NCI-H2107 (cell line): ENCODE results near the gene ZNF837.
"Not testable (repeated sequence)": the region's sequence is repeated elsewhere in the genome, so short reads cannot be mapped to it uniquely, and the experiment has no call there.

Experiments
- DNase-seq: peaks from one replicate; lab custom pipeline; 2025; lab: John Stamatoyannopoulos, UW

The ZNF837 gene

DNA sequence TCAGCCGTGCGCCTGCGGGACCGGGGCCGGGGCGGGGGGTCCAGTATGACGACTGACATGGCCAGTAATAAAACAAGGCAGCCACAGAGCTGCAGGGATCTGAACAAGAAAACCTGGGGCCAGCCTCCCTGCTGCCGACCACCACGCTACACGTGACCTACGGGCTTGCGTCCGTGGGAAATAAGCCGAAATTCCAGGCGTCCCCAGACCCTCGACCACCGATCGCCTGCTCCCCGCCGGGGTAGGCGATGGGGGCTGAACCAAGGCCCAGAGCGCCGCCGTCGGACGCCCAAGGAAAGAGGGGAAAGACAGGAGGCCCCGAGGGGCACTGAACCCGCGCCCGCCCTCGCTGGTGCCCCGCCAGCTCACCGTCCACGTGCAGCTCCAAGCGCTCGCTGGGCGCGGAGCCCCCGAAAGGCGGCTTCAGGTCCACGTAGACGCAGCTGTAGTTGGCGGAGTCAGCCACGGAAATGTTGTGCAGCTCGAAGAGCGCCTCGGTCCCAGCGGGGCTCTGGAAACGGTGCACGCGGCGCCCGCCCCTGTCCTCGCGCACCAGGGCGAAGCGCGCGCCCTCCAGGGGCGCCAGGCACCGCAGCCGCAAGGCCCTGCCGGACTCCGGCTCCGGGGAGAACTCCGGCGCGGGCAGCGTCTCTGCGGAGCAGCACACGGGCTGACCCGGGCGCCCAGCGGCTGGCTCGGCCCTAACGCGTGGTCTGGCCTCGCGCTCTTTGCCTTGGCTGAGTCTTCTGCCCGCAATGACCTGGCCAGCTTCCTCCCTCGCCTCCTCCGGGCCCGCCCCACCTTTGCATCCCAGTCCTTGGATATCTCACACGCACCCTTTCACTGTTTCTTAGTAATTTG, 30.6 kb downstream of the ZNF837 start:
- no peak for DNase-seq

- DNase-seq = no peak
These were observed 31.2 kb downstream of the ZNF837 start for GRCh38 chr19:58349590-58349989.

GRCh38 chr19:58348080-58348479, 32.8 kb downstream of the ZNF837 start:
- DNase-seq = not testable (repeated sequence)

- peak; percentile 32 for DNase-seq
These were observed 33.6 kb downstream of the ZNF837 start for GRCh38 chr19:58346961-58347929.

DNA sequence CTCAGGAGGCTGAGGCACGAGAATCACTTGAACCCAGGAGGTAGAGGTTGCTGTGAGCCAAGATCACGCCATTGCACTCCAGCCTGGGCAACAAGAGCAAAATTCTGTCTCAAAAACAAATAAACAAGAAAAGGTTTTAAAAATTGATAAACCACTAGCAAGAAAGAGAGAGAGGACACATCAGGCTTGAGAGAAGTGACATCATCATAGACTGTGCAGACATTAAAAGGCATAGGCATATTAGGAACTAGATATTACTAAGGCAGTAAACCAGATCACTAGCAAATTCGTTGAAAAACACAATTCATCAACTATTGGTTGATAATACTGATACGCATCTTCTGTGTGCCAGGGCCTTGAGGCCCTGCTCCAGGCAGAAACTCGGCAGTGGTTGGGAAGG, 35.3 kb downstream of the ZNF837 start:
- DNase-seq = no peak

DNA sequence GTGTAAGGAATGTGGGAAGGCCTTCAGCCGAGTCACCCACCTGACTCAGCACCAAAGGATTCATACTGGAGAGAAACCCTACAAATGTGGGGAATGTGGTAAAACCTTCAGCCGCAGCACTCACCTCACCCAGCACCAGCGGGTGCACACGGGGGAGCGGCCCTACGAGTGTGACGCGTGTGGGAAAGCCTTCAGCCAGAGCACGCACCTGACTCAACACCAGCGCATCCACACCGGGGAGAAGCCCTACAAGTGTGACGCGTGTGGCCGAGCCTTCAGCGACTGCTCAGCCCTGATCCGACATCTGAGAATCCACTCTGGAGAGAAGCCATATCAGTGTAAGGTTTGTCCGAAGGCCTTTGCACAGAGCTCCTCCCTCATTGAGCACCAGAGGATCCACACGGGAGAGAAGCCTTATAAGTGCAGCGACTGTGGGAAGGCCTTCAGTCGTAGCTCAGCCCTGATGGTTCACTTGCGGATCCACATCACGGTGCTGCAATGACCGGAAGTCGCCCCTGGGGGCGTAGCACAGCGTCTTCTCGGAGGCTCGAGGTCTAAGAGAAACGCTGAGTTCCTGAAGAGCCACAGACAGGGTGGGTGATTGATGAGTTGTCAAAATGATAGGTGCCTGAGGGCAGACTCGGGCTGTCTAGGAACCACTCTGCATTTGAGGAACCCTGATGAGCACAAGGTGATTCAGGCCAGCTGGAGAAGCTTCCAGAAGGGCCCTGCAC, 41.8 kb downstream of the ZNF837 start:
- DNase-seq = no peak

DNA sequence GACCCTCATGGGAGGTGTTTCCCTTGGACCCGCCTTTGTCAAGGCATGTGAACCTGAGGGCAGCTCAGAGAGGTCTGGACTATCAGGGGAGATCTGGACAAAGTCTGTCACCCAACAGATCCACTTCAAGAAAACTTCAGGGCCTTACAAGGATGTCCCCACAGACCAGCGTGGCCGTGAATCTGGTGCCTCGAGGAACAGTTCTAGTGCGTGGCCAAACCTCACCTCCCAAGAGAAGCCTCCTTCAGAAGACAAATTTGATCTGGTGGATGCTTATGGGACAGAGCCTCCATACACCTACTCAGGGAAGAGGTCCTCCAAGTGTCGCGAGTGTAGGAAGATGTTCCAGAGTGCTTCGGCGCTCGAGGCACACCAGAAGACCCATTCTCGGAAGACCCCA, 42.5 kb downstream of the ZNF837 start:
- DNase-seq = no peak

- no peak for DNase-seq
These were observed 44.0 kb downstream of the ZNF837 start for GRCh38 chr19:58336820-58337219.

- DNase-seq = no peak
These were observed 44.6 kb downstream of the ZNF837 start for GRCh38 chr19:58336216-58336615.

GRCh38 chr19:58335630-58336029, 45.2 kb downstream of the ZNF837 start:
- DNase-seq = no peak

DNA sequence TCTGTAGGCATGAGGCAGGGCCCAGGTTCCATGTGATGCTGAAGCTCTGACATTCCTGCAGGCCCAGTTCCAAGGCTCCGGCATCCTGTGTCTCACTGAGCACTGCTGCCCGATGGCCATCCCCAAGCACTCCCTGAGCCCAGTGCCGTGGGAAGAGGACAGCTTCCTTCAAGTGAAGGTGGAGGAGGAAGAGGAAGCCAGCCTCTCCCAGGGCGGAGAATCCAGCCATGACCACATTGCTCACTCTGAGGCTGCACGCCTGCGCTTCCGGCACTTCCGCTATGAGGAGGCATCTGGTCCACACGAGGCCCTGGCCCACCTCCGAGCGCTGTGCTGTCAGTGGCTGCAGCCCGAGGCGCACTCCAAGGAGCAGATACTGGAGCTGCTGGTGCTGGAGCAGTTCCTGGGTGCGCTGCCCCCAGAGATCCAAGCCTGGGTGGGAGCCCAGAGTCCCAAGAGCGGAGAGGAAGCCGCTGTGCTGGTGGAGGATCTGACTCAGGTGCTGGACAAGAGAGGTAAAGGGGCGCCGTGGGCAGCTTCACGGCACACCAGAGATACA, 46.1 kb downstream of the ZNF837 start:
- DNase-seq = no peak

DNA sequence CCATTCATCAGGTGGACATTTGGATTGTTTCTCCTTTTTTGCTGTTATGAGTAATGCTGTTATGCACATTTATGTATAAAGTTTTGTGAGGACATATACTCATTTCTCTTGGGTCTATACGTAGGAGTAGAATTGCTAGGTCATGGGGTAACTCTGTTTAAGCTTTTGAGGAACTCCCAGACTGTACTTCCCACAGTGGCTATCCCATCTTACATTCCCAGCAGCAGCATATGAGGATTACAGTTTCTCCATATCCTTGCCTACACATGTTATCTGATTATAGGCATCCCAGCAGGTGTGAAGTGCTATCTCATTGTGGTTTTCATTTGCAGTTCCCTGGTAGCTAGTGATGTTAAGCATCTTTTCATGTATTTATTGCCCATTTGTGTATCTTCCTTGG, 48.1 kb downstream of the ZNF837 start:
- no peak for DNase-seq

DNA sequence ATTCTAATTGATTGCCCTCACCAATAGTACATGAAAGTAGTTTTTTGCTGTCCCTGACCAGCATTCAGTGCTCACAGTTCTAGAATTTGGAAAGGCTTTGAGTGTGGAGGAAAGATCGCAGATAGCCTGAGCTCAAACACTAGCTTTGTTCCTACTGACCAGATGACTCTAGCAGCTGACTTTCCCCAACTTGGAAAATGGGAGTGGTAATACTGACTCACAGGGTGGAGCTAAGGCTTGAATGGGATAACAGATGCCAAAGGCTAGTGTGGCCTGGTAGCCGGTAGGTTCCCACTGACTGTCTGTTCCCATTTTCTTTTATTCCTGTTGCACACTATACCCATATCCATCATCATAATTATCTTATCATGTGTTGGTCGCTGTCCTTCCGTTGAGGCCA, 50.4 kb downstream of the ZNF837 start:
- no peak for DNase-seq

- DNase-seq = no peak
These were observed 51.8 kb downstream of the ZNF837 start for GRCh38 chr19:58328999-58329398.

GRCh38 chr19:58326914-58327726, 53.7 kb downstream of the ZNF837 start, which contains the start of gene ZSCAN22:
Gene ZSCAN22, plus strand, starts transcription at chr19:58326994. Its CDS starts 7,809 bp downstream, at chr19:58334803.
- peak; percentile 94 for DNase-seq

- DNase-seq = no peak
These were observed 54.3 kb downstream of the ZNF837 start for GRCh38 chr19:58326501-58326913.

- no peak for DNase-seq
These were observed 55.4 kb downstream of the ZNF837 start for GRCh38 chr19:58325311-58326022.

DNA sequence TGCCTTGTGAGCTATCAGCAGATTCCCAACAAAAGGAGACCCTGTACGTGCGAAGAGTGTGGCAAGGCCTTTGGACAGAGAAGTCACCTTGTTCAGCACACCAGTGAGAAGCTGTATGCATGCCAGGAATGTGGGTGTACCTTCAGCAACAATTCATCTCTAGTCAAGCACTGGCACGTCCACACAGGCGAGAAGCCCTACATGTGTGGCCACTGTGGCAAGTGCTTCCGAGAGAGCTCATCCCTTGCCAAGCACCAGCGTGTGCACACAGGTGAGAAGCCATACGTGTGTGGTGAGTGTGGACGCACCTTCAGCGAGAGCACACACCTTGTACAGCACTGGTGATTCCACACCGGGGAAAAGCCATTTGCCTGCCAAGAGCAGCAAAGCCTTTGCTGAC, 61.6 kb downstream of the ZNF837 start:
- DNase-seq = no peak

DNA sequence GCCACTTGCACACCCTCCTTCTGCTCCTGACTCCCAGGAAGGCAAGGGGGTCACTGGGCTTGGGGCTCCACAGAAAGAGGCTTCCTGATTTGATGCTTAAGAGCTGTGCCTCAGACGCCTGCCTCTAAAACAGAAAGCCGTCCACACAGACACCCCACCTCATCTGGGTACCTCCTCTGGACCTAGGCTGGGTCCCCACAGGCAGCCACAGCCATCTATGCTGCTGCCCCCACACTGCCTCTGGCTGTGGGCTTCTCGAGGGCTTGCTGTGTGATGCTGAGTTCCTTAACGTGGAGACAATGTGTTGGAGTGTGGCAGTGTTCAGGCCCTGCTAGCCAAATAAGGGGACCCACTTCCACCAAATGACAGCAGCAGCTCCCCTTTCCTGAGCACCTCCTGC, 62.5 kb downstream of the ZNF837 start:
- DNase-seq = no peak
